NCI-H187 treated with DMSO at 0.1 percent for 48 hours (cell line): ENCODE data around the gene CCDC70.

Experiments
- DNase-seq: peaks from one replicate; lab custom pipeline; 2025; lab: John Stamatoyannopoulos, UW

CCDC70 gene

DNA sequence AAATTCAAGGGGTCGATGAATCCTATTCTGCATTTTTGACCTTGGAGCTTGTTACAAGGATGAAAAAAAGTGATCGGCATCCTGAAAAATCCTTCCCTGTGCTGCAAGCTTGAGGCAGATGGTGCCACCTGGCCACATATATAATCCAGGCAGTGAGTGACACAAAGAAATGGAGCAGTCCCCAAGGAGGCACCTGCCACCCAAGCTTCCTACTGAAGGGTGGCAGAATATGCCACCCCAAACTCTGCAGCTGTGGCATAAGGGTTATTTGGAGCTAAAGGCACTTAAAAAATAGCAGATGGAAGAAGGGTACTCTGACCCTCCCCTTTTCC is 32.2 kb upstream of the CCDC70 start:
- DNase-seq: no peak

DNA sequence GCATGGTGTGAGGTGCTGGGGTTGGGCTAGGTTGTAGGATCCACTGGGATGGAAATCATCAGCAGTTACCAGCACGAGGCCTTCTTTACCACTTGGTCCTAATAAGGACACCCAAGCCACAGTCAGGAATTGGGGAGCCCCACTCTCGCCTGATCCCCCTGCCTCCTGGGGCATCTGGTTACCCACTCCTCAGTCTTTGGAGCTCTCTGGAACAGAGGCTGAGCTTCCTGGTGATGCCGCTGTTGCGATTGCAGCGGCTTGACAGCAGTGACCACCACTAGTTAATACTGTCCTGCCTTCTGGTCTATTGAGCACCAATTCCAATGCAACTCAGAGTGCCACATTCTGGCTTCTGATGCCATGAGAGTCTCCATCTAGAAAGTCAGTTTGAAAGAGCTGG is 30.2 kb upstream of the CCDC70 start:
- no peak for DNase-seq

DNA sequence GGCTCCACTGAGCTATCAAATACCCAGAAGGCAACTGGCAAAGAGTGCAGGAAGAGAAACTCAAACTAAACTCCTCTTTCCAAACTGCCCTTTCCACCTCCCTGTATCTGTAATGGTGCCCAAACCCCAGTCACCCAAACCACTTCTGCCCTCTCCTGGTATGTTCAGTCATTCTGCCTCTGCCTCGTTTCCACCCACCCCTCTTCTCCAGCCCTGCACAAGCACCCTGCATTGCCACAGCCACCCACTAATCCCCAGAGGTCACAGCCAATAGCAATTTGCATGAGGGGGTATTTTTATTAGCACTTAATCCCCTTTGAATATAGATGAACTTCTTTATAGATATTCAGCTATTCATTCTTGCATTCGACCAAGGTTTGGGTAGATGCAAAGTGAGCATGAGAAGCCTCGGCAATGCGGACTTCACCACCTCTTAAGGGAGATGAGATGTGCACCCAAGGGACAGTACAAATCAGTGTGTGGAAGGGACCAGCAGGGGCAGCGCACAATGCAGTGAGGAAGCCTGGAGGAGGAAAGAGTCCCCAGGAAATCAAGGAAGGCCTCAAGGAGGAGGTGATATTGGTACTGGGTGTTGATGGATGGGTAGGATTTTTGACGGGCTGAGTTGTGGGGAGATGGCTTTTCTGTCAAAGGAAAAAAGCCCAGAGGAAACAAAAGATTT is 29.2 kb upstream of the CCDC70 start:
- no peak for DNase-seq

DNA sequence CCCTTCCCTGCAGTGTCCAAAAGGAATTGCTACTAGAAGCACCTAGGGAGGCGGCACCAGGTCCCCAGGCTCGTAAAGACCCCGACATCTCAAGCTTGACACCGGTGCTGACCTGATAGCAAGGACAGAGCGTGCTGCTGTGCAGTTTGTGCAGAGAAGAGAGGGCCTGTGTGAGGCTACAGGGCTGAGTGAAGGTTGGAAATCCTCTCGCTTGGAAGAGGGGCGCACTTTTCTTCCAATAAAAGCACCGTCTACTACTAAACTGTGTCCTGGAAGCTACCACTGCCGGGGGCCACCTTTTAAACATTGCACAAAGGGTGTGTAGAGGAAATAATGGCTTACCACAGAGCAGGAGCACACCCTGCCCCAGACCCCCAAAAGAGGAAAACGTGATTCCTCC is 27.8 kb upstream of the CCDC70 start:
- DNase-seq: no peak

DNA sequence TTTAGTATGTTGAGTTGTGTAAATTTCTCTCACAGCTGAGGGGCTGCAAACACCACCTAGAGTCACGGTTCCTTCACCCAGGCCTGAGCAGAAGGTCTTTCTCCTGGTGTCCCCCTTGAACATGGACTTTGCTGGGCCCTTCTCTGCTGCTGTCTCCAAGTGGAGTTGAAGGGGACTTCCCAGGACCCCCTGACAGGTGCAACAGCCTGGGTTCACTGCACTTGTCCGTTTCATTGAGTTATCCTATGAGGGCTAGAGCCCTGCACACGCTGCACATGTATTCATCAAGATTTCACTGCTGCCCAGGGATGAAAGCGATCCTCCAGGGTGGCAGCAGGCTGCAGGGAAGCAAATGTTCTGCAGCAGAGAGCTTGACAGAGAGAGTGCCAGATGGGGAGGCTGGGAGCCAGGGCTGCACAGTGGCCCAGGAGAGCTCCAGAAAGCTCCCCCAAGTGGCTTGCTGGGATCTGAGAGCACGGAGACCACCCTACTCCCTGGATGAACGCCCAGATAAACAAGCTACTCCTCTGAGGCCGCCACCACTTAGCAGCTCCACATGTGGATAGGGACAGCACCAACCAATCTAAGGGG is 27.1 kb upstream of the CCDC70 start:
- DNase-seq: no peak

DNA sequence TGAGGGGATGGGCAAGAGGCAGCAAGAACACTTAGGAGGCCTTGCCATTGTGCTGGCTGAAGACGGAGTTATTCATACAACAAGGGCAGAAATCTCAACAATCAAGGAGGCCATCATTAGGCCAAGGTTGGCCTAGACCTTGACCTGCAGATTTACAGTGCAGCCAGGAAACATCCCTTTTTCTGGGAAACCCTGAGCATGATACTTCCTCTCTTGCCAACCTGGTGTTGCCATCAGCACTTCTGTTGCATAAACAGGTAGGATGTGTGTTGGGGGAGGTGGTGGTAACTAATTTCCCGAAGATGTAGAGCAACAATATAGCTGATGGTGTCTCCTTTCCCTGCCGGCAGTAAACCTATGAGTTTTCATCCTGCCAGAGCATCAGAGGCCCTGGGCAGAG is 24.8 kb upstream of the CCDC70 start:
- no peak for DNase-seq

DNA sequence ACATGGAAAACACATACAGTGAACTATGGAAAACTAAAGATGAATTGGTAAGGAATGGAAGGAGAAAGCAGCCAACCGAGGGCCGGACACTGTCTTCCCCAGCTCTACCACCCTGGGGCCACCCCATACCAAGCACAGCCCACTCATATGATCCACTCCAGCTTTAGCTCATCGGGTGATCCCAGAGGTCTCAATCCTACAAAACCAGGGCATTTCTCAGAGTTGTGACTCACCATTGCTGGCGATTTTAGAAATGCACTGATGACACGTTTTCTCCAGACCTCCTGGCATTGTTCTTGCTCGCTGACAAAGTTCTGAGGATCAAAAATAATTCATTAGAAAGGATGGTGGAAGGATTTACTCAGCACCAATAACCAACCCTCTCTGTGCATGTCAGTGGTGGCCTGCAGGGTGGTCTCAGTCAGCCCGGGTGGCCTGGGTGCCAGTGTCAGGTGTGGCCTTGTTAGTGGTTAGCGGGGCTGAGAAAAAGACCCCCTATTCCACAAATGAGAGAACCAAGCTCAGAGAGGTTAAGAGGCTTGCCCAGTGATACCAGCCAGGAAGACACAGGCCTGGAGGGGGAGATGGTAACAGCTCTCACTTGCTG is 23.4 kb upstream of the CCDC70 start:
- DNase-seq: no peak

DNA sequence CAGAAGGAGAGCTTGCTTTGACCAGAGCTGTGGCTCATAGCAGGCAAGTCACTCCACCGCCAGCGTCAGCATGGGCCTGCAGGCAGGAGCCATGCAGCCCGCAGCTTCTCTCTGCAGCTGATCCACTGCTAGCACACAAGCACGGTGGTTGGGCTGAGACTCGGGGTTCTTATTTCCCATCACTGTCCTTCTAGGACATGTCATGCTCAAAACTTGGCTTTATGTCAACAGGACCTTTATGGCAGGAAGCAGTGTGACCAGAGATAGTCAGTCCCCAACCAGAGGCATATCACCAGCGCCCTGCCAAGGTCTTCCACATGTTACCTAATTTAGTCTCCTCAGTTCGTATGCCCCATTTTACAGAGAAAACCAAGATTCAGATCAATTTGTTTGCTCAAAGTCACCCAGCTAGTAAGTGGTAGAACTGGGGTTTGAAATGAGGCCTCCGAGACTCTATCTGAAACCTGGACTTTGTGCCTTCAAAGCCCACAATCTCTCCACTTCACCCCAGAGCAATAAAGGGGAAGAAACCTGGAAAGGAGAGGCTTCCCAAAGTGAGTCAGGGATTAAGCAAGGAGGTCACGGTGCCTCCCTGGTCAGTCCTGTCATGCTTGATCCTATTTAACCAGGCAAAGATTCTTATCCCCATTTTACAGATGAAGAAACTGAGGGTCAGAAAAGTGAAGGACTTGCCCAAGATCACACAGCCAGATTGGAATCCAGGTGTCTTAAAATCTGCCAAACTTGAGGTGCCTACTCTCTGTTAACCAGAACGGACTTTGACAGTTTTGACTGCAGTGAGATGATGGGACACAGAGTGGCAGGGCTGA is 21.8 kb upstream of the CCDC70 start:
- no peak for DNase-seq

DNA sequence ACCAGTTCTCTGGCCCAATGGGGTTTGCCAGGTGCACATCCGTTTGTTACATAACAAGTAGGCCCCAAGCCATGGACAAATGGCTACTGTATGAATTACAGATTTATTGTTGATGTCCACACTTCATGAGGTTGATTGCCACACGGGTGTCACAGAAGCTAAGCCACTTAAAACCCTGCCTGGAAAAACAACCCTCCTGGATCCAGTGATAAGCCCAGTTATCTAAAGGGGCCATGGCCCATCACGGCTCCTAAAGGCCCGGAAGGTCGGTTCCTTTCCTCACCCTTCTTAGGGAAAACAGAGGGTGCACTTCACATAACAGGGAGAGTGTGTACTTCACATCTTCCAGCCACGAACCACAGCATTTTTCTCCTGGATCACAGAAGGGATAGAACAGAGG is 20.9 kb upstream of the CCDC70 start:
- DNase-seq: no peak

- DNase-seq: no peak
Observed at GRCh38 chr13:51841732-51842131, 20.0 kb upstream of the CCDC70 start.

GRCh38 chr13:51843529-51843928 is 18.2 kb upstream of the CCDC70 start:
- no peak for DNase-seq

- DNase-seq: no peak
Observed at GRCh38 chr13:51844862-51845573, 16.8 kb upstream of the CCDC70 start, which contains the start of gene TMEM272. TSS of gene TMEM272 (minus strand) at chr13:51845177. CDS start at chr13:51838530, 6,647 bp downstream.

GRCh38 chr13:51845574-51846318 is 16.0 kb upstream of the CCDC70 start:
- DNase-seq: no peak

GRCh38 chr13:51846756-51847155 is 15.0 kb upstream of the CCDC70 start:
- no peak for DNase-seq

- DNase-seq: no peak
Observed at GRCh38 chr13:51848674-51849073, 13.1 kb upstream of the CCDC70 start.

DNA sequence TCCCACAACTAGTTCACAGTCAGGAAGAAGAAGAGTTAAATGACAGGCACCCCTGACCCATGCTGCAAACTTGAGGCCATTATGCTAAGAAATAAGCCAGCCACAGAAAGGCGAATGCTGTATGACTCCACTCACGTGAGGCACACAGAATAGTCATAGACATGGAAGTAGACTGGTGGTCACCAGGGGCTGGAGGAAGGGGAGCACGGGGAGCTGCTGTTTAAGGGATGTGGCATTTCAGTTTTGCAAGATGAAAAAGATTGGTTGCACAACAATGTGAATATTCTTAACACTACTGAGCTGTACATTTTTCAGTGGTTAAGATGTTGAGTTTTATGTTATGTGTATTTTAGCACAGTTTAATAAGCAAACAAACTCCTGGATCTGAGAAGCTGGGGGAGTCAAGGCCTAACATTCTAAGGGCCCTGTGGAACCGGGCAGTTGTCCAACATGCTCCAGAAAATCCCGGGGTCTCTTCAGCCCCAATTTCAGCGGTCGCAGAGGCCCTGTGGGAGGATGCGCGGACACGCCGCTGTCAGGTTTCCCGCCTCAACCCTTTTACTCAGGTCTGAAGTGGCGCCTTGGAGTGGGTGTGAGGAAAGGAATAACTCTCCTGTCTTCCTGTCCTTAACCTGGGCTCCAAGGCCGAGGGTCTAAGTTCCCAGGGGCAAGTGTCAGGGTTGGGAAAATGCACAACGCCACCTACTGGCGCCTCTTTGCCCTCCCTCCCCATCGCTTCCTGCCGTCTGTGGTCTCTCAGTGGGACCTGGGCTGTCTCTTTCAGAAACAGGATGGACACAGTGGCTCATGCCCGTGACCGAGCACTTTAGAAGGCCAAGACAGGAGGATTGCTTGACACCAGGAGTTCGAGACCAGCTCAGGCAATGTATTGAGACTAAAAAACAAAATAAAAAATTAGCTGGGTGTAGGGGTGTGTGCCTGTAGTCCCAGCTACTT is 12.3 kb upstream of the CCDC70 start:
- DNase-seq: no peak

GRCh38 chr13:51856027-51856736 is 5.6 kb upstream of the CCDC70 start:
- no peak for DNase-seq

- no peak for DNase-seq
Observed at GRCh38 chr13:51856998-51857397, 4.8 kb upstream of the CCDC70 start.

DNA sequence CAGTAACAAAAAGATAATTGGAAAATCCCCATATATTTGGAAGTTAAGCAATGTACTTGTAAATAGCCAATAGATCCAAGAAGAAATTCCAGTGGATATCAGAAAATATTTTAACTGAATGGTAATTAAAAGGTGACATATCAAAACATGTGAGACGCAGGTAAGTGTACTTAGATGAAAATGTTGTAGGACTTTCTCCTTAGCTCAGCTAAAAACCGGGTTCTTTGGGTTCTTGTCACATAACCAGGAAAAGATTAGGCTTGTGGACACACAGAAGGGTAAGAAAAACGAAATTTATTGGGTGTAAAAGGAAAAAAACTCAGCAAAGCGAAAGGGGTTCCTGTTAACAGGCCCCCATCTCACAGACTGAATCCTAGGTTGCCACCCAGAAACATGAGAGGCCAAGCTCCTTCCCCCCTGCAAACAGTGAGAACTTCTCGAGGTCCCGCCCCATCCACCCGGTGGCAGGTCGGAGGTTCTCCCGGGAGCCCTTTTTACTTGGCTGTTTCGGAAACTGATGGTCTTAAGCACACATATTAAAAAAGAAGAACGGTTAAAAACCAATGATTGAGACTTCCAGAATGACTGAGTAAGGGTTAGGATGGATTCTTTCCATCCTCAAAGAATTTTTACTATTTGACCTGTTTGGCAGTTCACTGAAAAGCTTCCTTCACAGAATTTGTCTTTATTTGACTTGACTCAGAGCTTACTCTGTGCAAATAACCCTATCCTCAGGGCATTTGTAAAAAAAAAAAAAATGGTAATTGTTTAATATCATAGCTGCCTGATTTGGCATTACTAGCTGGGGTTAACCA is 3.1 kb upstream of the CCDC70 start:
- no peak for DNase-seq
